ENCODE measurements around the gene DUSP1.

DUSP1 gene

DNA sequence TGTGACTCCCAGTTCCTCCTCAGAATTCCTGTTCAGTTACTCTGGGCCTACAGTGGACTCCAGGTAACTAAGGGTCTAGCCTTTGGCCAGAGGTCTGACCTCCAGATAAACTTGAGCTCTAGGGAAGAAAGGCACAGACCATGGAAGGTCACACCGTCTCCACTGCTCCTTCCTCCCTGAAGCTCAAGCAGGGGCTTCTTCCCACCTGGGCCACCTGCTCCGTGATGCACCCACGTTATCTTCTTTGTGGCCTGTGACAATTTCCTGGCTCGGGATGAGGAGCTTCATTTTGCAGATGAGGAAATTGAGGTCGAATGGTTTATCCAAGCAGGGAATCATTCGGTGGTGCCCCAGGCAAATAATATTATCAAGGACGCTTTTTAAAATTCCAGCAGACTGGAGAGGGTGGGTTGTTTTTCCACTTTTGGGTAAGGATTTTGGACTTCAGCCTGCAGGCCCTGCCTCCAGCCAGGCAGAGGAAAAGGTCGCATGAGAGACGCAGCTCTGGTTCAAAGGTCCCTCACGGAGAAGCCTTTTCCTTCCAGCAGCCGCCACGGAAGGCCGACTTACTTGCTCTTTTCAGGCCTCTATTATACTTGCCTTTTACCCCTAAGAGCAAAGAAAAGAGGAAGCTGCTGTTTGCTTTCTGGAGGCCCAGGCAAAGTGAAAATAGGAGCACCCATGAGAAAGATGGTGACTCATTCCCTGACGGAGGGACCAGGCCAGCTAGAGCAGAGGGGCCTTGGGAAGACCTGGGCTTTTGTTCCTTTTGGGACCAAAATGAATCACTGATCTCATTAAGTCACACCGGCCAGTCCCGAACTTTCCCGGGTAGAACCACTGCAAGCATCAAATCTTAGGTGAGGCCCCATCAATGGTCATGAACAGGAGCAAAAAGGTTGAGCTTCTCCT, 22.8 kb upstream of the DUSP1 start:
- no peak for DNase-seq (ENCODE audit: low spot score)
- Histone ChIP-seq H3K27me3 (ENCODE audit: insufficient read depth, poor library complexity, severe bottlenecking) (no peaks in the 10 kb centered on the region), H3K4me3 (ENCODE audit: severe bottlenecking) (no peak overlapping the region), H3K9me3 (ENCODE audit: severe bottlenecking) (no peaks in the 10 kb centered on the region), H3K36me3 (ENCODE audit: low read depth) (no peaks in the 10 kb centered on the region), H3K4me1 (ENCODE audit: insufficient read depth, poor library complexity, severe bottlenecking) (peaks cover 32% of the 10 kb centered on the region), H3K27ac (ENCODE audit: poor library complexity, severe bottlenecking) (peak overlapping the region; percentile 96)
- TF ChIP-seq CTCF (IDR thresholded peaks at IDR 0.05; ENCODE audit: poor library complexity, severe bottlenecking) = no peak
- no peak for ATAC-seq (ENCODE audit: low read depth)

DNA sequence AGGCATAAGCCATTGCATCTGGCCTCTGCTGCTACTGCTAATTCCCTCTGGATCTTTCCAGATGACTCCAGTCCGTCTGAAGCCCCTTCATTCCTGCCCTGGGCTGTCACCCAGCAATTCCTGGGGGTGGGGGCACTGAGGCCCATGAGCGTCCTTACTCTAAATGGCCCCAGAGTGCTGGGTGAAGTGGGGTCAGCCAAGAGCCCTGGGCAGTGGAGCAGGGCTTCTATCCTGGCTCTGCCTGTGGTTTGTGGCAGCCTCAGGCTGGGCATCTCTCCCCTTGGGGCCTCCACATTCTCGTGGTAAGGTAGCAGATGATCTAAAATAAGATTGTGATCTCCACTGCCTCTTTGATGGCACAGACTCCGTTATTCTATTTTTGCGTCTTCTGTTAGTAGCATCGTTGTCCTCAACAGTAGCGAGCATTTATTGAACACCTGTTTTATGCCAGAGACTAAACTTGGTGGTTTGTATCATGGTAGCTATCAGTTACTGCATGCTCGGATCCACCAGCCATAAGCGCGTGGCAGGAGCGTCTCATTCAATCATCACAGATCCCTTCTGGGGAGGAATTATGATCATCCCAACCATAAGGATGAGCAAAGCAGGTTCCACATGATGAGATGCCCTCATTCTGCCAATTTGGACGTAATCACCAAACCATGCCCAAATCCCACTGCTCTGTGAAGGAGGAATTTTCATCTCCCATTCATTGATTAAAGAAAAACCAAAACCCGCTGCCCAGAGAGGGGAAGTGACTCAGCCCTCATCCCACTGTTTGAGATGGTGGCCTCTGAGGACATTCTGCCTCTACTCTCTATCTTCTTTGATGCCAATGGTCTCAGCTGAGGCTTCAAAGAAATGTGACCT, 21.9 kb upstream of the DUSP1 start:
- H3K9me3 ChIP-seq (ENCODE audit: severe bottlenecking) = no peaks in the 10 kb centered on the region
- DNase-seq (ENCODE audit: low spot score) (no peak), ATAC-seq (ENCODE audit: low read depth) (no peak)
- H3K27me3 ChIP-seq (ENCODE audit: insufficient read depth, poor library complexity, severe bottlenecking) = no peaks in the 10 kb centered on the region
- no peak overlapping the region for H3K4me3 ChIP-seq (ENCODE audit: severe bottlenecking)
- no peaks in the 10 kb centered on the region for H3K36me3 ChIP-seq (ENCODE audit: low read depth)
- no peak for TF ChIP-seq CTCF (IDR thresholded peaks at IDR 0.05; ENCODE audit: poor library complexity, severe bottlenecking)
- peaks cover 24% of the 10 kb centered on the region for H3K4me1 ChIP-seq (ENCODE audit: insufficient read depth, poor library complexity, severe bottlenecking)
- H3K27ac ChIP-seq (ENCODE audit: poor library complexity, severe bottlenecking) = no peak overlapping the region

DNA sequence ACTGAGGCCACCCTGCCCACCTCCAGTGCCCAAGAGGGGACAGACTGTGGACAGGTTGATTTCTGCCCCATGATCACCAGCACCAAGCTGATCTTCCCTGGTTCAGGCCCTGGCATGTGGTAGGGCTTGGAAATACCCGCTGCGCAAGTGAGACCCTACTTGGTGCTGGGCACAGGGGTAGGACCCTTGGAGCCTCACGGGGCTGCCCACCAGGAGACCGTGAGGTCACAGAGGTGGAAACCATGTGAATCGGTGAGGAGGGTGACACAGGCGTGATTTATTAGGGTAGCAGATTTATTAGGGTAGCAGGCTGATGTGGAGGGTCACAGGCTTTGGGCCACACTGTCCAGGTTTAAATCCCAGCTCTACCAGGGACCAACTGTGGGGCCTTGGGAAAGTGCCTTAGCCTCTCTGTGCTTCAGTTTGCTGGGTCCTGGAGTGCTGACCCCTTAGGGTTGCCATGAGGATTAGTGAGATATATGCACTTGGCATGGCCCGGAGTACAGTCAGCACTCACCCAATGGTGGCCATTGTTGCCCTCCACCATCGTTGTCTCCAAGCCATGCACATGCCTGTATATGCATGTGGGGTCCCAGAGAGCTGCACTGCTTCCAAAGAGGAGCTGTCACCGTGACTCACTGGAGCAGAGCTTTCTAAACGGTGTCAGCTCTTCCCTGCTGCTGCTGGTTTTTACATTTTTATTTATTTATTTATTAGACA, 20.9 kb upstream of the DUSP1 start:
- Histone ChIP-seq H3K4me1 (ENCODE audit: insufficient read depth, poor library complexity, severe bottlenecking) (peaks cover 17% of the 10 kb centered on the region), H3K4me3 (ENCODE audit: severe bottlenecking) (no peak overlapping the region), H3K36me3 (ENCODE audit: low read depth) (no peaks in the 10 kb centered on the region), H3K9me3 (ENCODE audit: severe bottlenecking) (no peaks in the 10 kb centered on the region), H3K27ac (ENCODE audit: poor library complexity, severe bottlenecking) (peak overlapping the region; percentile 2), H3K27me3 (ENCODE audit: insufficient read depth, poor library complexity, severe bottlenecking) (no peaks in the 10 kb centered on the region)
- DNase-seq (ENCODE audit: low spot score) (no peak), ATAC-seq (ENCODE audit: low read depth) (no peak)
- TF ChIP-seq CTCF (IDR thresholded peaks at IDR 0.05; ENCODE audit: poor library complexity, severe bottlenecking) = no peak

GRCh38 chr5:172791286-172791685, 20.3 kb upstream of the DUSP1 start:
- H3K4me1 ChIP-seq (ENCODE audit: insufficient read depth, poor library complexity, severe bottlenecking) = peaks cover 17% of the 10 kb centered on the region
- DNase-seq (ENCODE audit: low spot score) (no peak), ATAC-seq (ENCODE audit: low read depth) (peak; percentile 22; the same call in 1 of the 3 replicates)
- H3K27me3 ChIP-seq (ENCODE audit: insufficient read depth, poor library complexity, severe bottlenecking) = no peaks in the 10 kb centered on the region
- no peaks in the 10 kb centered on the region for H3K9me3 ChIP-seq (ENCODE audit: severe bottlenecking)
- H3K36me3 ChIP-seq (ENCODE audit: low read depth) = no peaks in the 10 kb centered on the region
- no peak for TF ChIP-seq CTCF (IDR thresholded peaks at IDR 0.05; ENCODE audit: poor library complexity, severe bottlenecking)
- peak overlapping the region; percentile 2 for H3K27ac ChIP-seq (ENCODE audit: poor library complexity, severe bottlenecking)
- H3K4me3 ChIP-seq (ENCODE audit: severe bottlenecking) = no peak overlapping the region
